ENCODE measurements around the gene ANKRD17.

Gene ANKRD17

GRCh38 chr4:73277201-73277600, 18.6 kb upstream of the ANKRD17 start:
- no peak for DNase-seq (ENCODE audit: low read depth)
- no peak overlapping the region for H3K4me3 ChIP-seq (ENCODE audit: control insufficient read depth, low read depth, low read length)
- TF ChIP-seq CTCF (conservative IDR thresholded peaks at IDR 0.05; ENCODE audit: control insufficient read depth, insufficient read depth, low read depth, low read length) = no peak

GRCh38 chr4:73275318-73275654, 16.7 kb upstream of the ANKRD17 start:
- no peak for TF ChIP-seq CTCF (conservative IDR thresholded peaks at IDR 0.05; ENCODE audit: control insufficient read depth, insufficient read depth, low read depth, low read length)
- no peak overlapping the region for H3K4me3 ChIP-seq (ENCODE audit: control insufficient read depth, low read depth, low read length)
- no peak for DNase-seq (ENCODE audit: low read depth)

GRCh38 chr4:73272816-73273215, 14.2 kb upstream of the ANKRD17 start:
- no peak for TF ChIP-seq CTCF (conservative IDR thresholded peaks at IDR 0.05; ENCODE audit: control insufficient read depth, insufficient read depth, low read depth, low read length)
- no peak overlapping the region for H3K4me3 ChIP-seq (ENCODE audit: control insufficient read depth, low read depth, low read length)
- no peak for DNase-seq (ENCODE audit: low read depth)

GRCh38 chr4:73267050-73267449, 8.5 kb upstream of the ANKRD17 start:
- TF ChIP-seq CTCF (conservative IDR thresholded peaks at IDR 0.05; ENCODE audit: control insufficient read depth, insufficient read depth, low read depth, low read length) = no peak
- DNase-seq (ENCODE audit: low read depth) = no peak
- no peak overlapping the region for H3K4me3 ChIP-seq (ENCODE audit: control insufficient read depth, low read depth, low read length)

- TF ChIP-seq CTCF (conservative IDR thresholded peaks at IDR 0.05; ENCODE audit: control insufficient read depth, insufficient read depth, low read depth, low read length) = no peak
- DNase-seq (ENCODE audit: low read depth) = peak; percentile 54
- peak overlapping the region; percentile 79 for H3K4me3 ChIP-seq (ENCODE audit: control insufficient read depth, low read depth, low read length)
Measured at GRCh38 chr4:73259571-73260090, 1.0 kb upstream of the ANKRD17 start.

GRCh38 chr4:73258436-73258685, 237 bp downstream of the ANKRD17 start:
- no peak for DNase-seq (ENCODE audit: low read depth)
- H3K4me3 ChIP-seq (ENCODE audit: control insufficient read depth, low read depth, low read length) = peak overlapping the region; percentile 79
- TF ChIP-seq CTCF (conservative IDR thresholded peaks at IDR 0.05; ENCODE audit: control insufficient read depth, insufficient read depth, low read depth, low read length) = no peak

Measured in fibroblast of mammary gland (primary cell).